Measurements from ENCODE around the gene GALNT1. TPM values are rescaled to one million over a fixed set of nuclear protein-coding genes. Genes with fewer than 3 reads are reported as not detected.

The GALNT1 gene
- total RNA-seq, 1 experiment from 2014 or later: 77.9 TPM

DNA sequence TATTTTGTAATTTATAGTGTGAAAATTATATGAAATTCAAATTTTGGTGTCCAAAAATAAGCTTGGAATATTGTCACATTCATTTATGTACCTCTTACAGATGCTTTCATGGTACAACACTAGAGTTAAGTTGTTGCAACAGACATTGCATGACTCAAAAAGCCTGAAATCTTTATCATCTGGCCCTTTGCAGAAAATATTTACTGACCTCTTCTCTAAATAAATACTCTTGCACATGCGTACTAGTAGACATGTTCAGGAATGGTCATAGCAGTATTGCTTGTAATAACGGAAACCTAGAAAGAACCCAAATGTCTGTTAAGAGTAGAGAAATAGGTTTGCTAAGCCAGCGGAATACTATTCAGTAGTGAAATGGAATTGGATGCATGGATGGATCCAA lies 60.4 kb downstream of the GALNT1 start:
- Histone ChIP-seq H4K8ac (replicated peaks; ENCODE audit: insufficient read length, low read depth, low read length) (no peak overlapping the region), H3K79me2 (ENCODE audit: insufficient read depth, low read length) (no peaks in the 10 kb centered on the region; the same call in 1 of the 2 replicates), H3K23ac (ENCODE audit: insufficient read length, low read depth, low read length) (no peak overlapping the region), H2AK5ac (ENCODE audit: insufficient read length, low read length) (no peak overlapping the region), H3K79me1 (ENCODE audit: insufficient read depth, low read depth, low read length, poor library complexity, severe bottlenecking) (no peaks in the 10 kb centered on the region), H4K20me1 (ENCODE audit: control insufficient read depth, insufficient read depth, insufficient read length) (no peaks in the 10 kb centered on the region), H2BK15ac (ENCODE audit: low read depth, low read length) (no peak overlapping the region), H4K91ac (ENCODE audit: insufficient read length, low read depth, low read length) (no peak overlapping the region), H3K18ac (ENCODE audit: insufficient read length, low read depth, low read length) (no peak overlapping the region), H3K9me3 (ENCODE audit: control insufficient read depth, low read depth, low read length) (peaks cover 5% of the 10 kb centered on the region), H3K27ac (ENCODE audit: insufficient read length, low read depth, low read length) (no peak overlapping the region), H3T11ph (ENCODE audit: low read length) (peak overlapping the region; percentile 3), H3K14ac (ENCODE audit: insufficient read depth, low read length) (no peak overlapping the region), H3K4me1 (ENCODE audit: insufficient read depth, low read length) (no peaks in the 10 kb centered on the region), H3K4ac (ENCODE audit: low read depth, low read length) (no peak overlapping the region), H3K56ac (ENCODE audit: insufficient read length, low read depth, low read length) (no peak overlapping the region), H3K27me3 (ENCODE audit: insufficient read depth, low read length) (no peaks in the 10 kb centered on the region), H3K9ac (ENCODE audit: extremely low read depth, insufficient read length, low read length) (no peak overlapping the region), H2BK120ac (ENCODE audit: low read depth, low read length, poor library complexity, severe bottlenecking) (no peak overlapping the region), H3K23me2 (ENCODE audit: insufficient read length, low read depth, low read length, poor library complexity, severe bottlenecking) (no peaks in the 10 kb centered on the region), H3K4me2 (ENCODE audit: insufficient read depth, insufficient read length, low read length) (no peak overlapping the region), H4K5ac (ENCODE audit: insufficient read length, low read depth, low read length) (no peak overlapping the region), H2BK5ac (ENCODE audit: insufficient read length, low read length) (no peak overlapping the region), H2BK12ac (ENCODE audit: insufficient read length, low read depth, low read length) (no peak overlapping the region), H2AFZ (ENCODE audit: low read length) (no peak overlapping the region), H2BK20ac (ENCODE audit: low read depth, low read length, poor library complexity, severe bottlenecking) (no peak overlapping the region)
- Mint-ChIP-seq H3K36me3 (ENCODE audit: insufficient read depth in 1 of 3, low read depth in 3 of 3) (peaks cover 25 to 28% (median 26%) of the 10 kb centered on the region in 3 experiments), H3K27ac (no peak overlapping the region), H3K4me3 (no peak overlapping the region), H3K27me3 (ENCODE audit: low read depth) (no peaks in the 10 kb centered on the region), H3K4me1 (peaks cover 0 to 3% of the 10 kb centered on the region in 2 experiments; a peak in 1 of 4 replicates), H3K9me3 (peaks cover 0 to 17% of the 10 kb centered on the region in 2 experiments; a peak in 4 of 5 replicates)
- no CpG with 5 or more reads among the region's 3 CpGs for WGBS (ENCODE audit: extremely low coverage, insufficient read length, low lambda C conversion rate)
- no peak for DNase-seq
- TF ChIP-seq, protein P1, sequence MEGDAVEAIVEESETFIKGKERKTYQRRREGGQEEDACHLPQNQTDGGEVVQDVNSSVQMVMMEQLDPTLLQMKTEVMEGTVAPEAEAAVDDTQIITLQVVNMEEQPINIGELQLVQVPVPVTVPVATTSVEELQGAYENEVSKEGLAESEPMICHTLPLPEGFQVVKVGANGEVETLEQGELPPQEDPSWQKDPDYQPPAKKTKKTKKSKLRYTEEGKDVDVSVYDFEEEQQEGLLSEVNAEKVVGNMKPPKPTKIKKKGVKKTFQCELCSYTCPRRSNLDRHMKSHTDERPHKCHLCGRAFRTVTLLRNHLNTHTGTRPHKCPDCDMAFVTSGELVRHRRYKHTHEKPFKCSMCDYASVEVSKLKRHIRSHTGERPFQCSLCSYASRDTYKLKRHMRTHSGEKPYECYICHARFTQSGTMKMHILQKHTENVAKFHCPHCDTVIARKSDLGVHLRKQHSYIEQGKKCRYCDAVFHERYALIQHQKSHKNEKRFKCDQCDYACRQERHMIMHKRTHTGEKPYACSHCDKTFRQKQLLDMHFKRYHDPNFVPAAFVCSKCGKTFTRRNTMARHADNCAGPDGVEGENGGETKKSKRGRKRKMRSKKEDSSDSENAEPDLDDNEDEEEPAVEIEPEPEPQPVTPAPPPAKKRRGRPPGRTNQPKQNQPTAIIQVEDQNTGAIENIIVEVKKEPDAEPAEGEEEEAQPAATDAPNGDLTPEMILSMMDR (conservative IDR thresholded peaks at IDR 0.05): no peak
